ENCODE measurements around the gene ARL15.
"Not testable (repeated sequence)": the region's sequence is repeated elsewhere in the genome, so short reads cannot be mapped to it uniquely, and the experiment has no call there.

Gene ARL15

DNA sequence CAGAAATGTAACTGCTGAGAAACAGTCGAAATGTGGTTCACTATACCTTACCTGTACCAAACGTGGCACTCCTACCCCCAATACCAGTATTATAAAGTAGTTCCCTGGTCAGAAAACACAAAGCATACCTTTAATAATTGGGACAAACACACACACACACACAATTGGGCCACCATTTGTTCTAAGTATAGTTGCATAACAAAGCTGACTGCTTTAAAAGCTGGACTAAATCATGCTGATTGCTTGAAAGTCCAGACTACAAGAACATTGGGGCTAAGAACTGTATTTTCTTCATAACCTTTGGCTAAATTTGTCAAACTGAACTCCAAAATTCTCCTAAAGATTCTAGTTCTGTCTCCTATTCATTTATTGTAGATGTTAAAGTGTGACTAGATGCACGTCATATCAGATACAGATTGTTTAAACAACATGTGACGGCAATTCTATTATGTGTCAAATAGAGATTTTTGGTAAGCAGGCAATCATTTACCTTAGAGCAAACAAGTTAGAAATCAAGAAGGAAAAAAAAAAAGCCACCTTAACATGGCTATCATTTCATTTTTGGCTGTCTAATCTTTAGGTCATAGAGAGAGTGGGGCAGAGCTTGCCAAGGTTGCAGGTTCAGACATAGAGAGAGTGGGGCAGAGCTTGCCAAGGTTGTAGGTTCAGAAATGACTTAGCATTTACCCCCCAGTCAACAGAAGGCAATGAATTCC is 265.1 kb downstream of the ARL15 start:
- Histone ChIP-seq H3K9ac (ENCODE audit: low read length) (no peak overlapping the region), H3K36me3 (ENCODE audit: insufficient read depth, low read length) (no peaks in the 10 kb centered on the region), H3K27me3 (ENCODE audit: control insufficient read depth in 1 of 2, insufficient read depth in 2 of 2, low read length in 2 of 2) (no peaks in the 10 kb centered on the region), H3K9me3 (ENCODE audit: low read length) (no peaks in the 10 kb centered on the region), H3K27ac (ENCODE audit: low read depth, low read length) (no peak overlapping the region), H3K4me3 (ENCODE audit: low read depth in 1 of 2, low read length in 2 of 2) (no peak overlapping the region), H3K4me1 (ENCODE audit: insufficient read depth, low read length) (no peaks in the 10 kb centered on the region)

DNA sequence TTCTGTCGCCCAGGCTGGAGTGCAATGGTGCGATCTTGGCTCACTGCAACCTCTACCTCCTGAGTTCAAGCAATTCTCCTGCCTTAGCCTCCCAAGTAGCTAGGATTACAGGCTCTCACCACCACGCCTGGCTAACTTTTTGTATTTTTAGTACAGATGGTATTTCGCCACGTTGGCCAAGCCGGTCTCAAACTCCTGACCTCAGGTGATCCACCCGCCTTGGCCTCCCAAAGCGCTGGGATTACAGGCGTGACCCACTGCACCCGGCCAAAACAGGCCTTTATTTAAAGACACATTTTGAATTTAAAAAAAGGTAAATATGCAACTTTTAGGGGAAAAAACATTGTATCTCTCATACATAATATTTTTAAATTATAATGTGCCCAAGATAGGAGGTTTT is 266.1 kb downstream of the ARL15 start:
- H3K27me3 ChIP-seq (ENCODE audit: control insufficient read depth in 1 of 2, insufficient read depth in 2 of 2, low read length in 2 of 2); H3K4me3 ChIP-seq (ENCODE audit: low read depth in 1 of 2, low read length in 2 of 2); H3K27ac ChIP-seq (ENCODE audit: low read depth, low read length); H3K4me1 ChIP-seq (ENCODE audit: insufficient read depth, low read length); H3K36me3 ChIP-seq (ENCODE audit: insufficient read depth, low read length); H3K9ac ChIP-seq (ENCODE audit: low read length); H3K9me3 ChIP-seq (ENCODE audit: low read length): not testable (repeated sequence)

GRCh38 chr5:54040804-54041203 is 269.6 kb downstream of the ARL15 start:
- Histone ChIP-seq H3K9ac (ENCODE audit: low read length) (no peak overlapping the region), H3K9me3 (ENCODE audit: low read length) (no peaks in the 10 kb centered on the region), H3K27me3 (ENCODE audit: control insufficient read depth in 1 of 2, insufficient read depth in 2 of 2, low read length in 2 of 2) (no peaks in the 10 kb centered on the region), H3K27ac (ENCODE audit: low read depth, low read length) (no peak overlapping the region), H3K36me3 (ENCODE audit: insufficient read depth, low read length) (no peaks in the 10 kb centered on the region), H3K4me3 (ENCODE audit: low read depth in 1 of 2, low read length in 2 of 2) (no peak overlapping the region), H3K4me1 (ENCODE audit: insufficient read depth, low read length) (no peaks in the 10 kb centered on the region)

DNA sequence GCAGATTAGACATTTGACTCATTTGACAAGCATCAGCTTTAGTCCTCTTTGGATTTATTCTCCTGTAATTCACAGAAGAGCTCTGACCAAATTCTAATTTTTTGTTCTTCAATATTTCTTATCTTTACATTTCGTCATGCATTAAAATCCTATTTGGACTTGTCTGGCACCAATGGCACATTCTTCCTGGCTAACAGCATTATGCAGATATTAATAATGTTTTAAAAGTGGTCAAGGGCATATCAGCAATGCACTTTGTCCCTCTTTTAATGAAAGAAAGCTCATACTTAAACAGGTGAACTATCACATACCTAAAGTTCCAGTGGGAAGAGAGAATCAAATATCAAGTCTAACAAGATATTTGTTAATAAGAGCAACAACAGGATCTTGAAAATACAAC is 270.4 kb downstream of the ARL15 start:
- no peaks in the 10 kb centered on the region for H3K27me3 ChIP-seq (ENCODE audit: control insufficient read depth in 1 of 2, insufficient read depth in 2 of 2, low read length in 2 of 2)
- H3K9ac ChIP-seq (ENCODE audit: low read length) = no peak overlapping the region
- H3K4me3 ChIP-seq (ENCODE audit: low read depth in 1 of 2, low read length in 2 of 2) = no peak overlapping the region
- no peaks in the 10 kb centered on the region for H3K4me1 ChIP-seq (ENCODE audit: insufficient read depth, low read length)
- no peaks in the 10 kb centered on the region for H3K36me3 ChIP-seq (ENCODE audit: insufficient read depth, low read length)
- no peak overlapping the region for H3K27ac ChIP-seq (ENCODE audit: low read depth, low read length)
- H3K9me3 ChIP-seq (ENCODE audit: low read length) = no peaks in the 10 kb centered on the region

DNA sequence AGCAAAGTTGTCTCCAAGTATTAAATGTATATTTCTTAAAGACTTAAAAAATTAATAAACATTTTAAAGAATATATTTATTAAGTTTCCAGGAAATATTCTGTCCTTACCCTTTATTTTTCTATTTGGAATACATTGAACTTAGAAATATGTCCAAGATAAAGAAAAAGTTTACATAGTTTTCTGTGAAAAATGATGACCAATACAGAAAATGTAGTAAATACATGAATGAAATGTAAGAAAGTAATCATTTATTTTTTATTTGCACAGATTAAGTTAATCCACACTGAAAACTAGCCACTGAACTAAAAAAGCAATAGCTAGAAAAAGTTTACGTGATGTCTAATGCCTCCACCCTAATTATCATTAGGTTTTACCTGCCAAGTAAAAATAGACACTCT is 273.2 kb downstream of the ARL15 start:
- Histone ChIP-seq H3K4me1 (ENCODE audit: insufficient read depth, low read length) (no peaks in the 10 kb centered on the region), H3K27ac (ENCODE audit: low read depth, low read length) (no peak overlapping the region), H3K27me3 (ENCODE audit: control insufficient read depth in 1 of 2, insufficient read depth in 2 of 2, low read length in 2 of 2) (no peaks in the 10 kb centered on the region), H3K4me3 (ENCODE audit: low read depth in 1 of 2, low read length in 2 of 2) (no peak overlapping the region), H3K36me3 (ENCODE audit: insufficient read depth, low read length) (no peaks in the 10 kb centered on the region), H3K9ac (ENCODE audit: low read length) (no peak overlapping the region), H3K9me3 (ENCODE audit: low read length) (no peaks in the 10 kb centered on the region)

- H3K27ac ChIP-seq (ENCODE audit: low read depth, low read length) = no peak overlapping the region
- no peaks in the 10 kb centered on the region for H3K9me3 ChIP-seq (ENCODE audit: low read length)
- no peaks in the 10 kb centered on the region for H3K27me3 ChIP-seq (ENCODE audit: control insufficient read depth in 1 of 2, insufficient read depth in 2 of 2, low read length in 2 of 2)
- no peak overlapping the region for H3K9ac ChIP-seq (ENCODE audit: low read length)
- no peak overlapping the region for H3K4me3 ChIP-seq (ENCODE audit: low read depth in 1 of 2, low read length in 2 of 2)
- no peaks in the 10 kb centered on the region for H3K36me3 ChIP-seq (ENCODE audit: insufficient read depth, low read length)
- no peaks in the 10 kb centered on the region for H3K4me1 ChIP-seq (ENCODE audit: insufficient read depth, low read length)
These were observed 279.4 kb downstream of the ARL15 start for GRCh38 chr5:54030981-54031380.

DNA sequence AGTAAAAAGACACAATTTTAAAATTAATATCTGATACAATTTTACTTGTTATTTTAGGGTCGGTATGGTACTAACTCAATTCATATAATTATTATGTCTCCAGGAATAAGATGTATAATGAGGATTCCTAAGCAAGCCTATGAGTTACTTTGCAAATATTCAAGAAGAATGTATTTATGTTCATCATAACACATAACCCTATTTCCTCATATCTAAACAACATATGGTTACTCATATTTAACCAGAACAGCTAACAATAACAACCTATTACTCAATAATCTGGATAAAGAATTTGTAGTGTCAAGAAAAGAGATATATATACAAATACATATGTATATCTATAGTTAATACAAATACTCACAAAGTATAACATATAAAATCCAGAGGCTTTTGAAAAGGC is 285.9 kb downstream of the ARL15 start:
- H3K4me1 ChIP-seq (ENCODE audit: insufficient read depth, low read length) = no peaks in the 10 kb centered on the region
- no peaks in the 10 kb centered on the region for H3K36me3 ChIP-seq (ENCODE audit: insufficient read depth, low read length)
- H3K4me3 ChIP-seq (ENCODE audit: low read depth in 1 of 2, low read length in 2 of 2) = no peak overlapping the region
- no peaks in the 10 kb centered on the region for H3K27me3 ChIP-seq (ENCODE audit: control insufficient read depth in 1 of 2, insufficient read depth in 2 of 2, low read length in 2 of 2)
- H3K9ac ChIP-seq (ENCODE audit: low read length) = no peak overlapping the region
- H3K9me3 ChIP-seq (ENCODE audit: low read length) = no peaks in the 10 kb centered on the region
- H3K27ac ChIP-seq (ENCODE audit: low read depth, low read length) = no peak overlapping the region

DNA sequence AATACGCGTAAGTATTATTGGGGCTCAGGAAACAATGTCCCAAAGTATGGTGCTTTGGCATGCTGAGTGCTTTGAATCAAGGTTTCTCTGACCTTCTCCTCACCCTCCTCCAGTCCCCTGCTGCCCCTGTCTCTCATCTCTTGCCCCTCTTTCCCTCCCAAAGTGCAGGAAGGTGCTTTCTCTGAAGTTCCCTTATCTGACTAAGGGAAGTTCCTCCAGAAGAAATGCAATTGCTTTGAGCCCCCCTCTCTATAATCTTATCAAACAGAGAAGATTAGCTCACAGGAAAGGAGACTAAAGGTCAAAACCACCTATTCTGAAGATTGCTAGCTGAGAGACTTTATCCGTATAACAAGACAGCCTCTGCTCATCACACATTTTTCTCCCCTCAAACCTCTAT is 288.1 kb downstream of the ARL15 start:
- H3K4me1 ChIP-seq (ENCODE audit: insufficient read depth, low read length) = no peaks in the 10 kb centered on the region
- H3K27ac ChIP-seq (ENCODE audit: low read depth, low read length) = no peak overlapping the region
- H3K9me3 ChIP-seq (ENCODE audit: low read length) = no peaks in the 10 kb centered on the region
- H3K9ac ChIP-seq (ENCODE audit: low read length) = no peak overlapping the region
- H3K4me3 ChIP-seq (ENCODE audit: low read depth in 1 of 2, low read length in 2 of 2) = no peak overlapping the region
- H3K36me3 ChIP-seq (ENCODE audit: insufficient read depth, low read length) = no peaks in the 10 kb centered on the region
- H3K27me3 ChIP-seq (ENCODE audit: control insufficient read depth in 1 of 2, insufficient read depth in 2 of 2, low read length in 2 of 2) = no peaks in the 10 kb centered on the region

- Histone ChIP-seq H3K27ac (ENCODE audit: low read depth, low read length) (no peak overlapping the region), H3K4me3 (ENCODE audit: low read depth in 1 of 2, low read length in 2 of 2) (no peak overlapping the region), H3K36me3 (ENCODE audit: insufficient read depth, low read length) (no peaks in the 10 kb centered on the region), H3K4me1 (ENCODE audit: insufficient read depth, low read length) (peaks cover 5% of the 10 kb centered on the region), H3K9me3 (ENCODE audit: low read length) (no peaks in the 10 kb centered on the region), H3K9ac (ENCODE audit: low read length) (no peak overlapping the region), H3K27me3 (ENCODE audit: control insufficient read depth in 1 of 2, insufficient read depth in 2 of 2, low read length in 2 of 2) (no peaks in the 10 kb centered on the region)
These were observed 288.8 kb downstream of the ARL15 start for GRCh38 chr5:54021431-54022164.

DNA sequence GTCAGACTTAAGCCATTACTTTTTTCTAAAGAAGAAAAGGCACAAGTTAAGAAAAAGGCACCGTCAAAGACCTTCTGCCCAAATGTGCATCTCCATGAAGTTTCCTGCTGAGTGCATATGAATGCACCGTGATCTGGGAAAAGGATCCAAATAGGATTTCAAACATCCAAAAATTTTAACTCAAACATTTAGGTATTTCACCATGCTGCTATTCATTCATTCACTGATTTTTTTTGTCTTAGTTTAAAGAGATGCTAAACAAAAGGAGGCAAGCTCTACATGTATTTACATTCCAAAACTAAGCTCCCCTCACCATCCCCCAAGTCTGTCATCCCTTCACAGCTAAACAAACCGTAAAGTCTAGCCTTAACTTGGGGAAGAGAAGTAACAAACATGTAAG is 291.9 kb downstream of the ARL15 start:
- no peaks in the 10 kb centered on the region for H3K27me3 ChIP-seq (ENCODE audit: control insufficient read depth in 1 of 2, insufficient read depth in 2 of 2, low read length in 2 of 2)
- no peaks in the 10 kb centered on the region for H3K9me3 ChIP-seq (ENCODE audit: low read length)
- H3K4me3 ChIP-seq (ENCODE audit: low read depth in 1 of 2, low read length in 2 of 2) = no peak overlapping the region
- H3K27ac ChIP-seq (ENCODE audit: low read depth, low read length) = no peak overlapping the region
- H3K36me3 ChIP-seq (ENCODE audit: insufficient read depth, low read length) = no peaks in the 10 kb centered on the region
- H3K4me1 ChIP-seq (ENCODE audit: insufficient read depth, low read length) = peaks cover 5% of the 10 kb centered on the region
- H3K9ac ChIP-seq (ENCODE audit: low read length) = no peak overlapping the region

- Histone ChIP-seq H3K9ac (ENCODE audit: low read length) (no peak overlapping the region), H3K4me3 (ENCODE audit: low read depth in 1 of 2, low read length in 2 of 2) (no peak overlapping the region), H3K36me3 (ENCODE audit: insufficient read depth, low read length) (no peaks in the 10 kb centered on the region), H3K9me3 (ENCODE audit: low read length) (no peaks in the 10 kb centered on the region), H3K27me3 (ENCODE audit: control insufficient read depth in 1 of 2, insufficient read depth in 2 of 2, low read length in 2 of 2) (no peaks in the 10 kb centered on the region), H3K27ac (ENCODE audit: low read depth, low read length) (no peak overlapping the region), H3K4me1 (ENCODE audit: insufficient read depth, low read length) (peaks cover 5% of the 10 kb centered on the region)
These were observed 292.8 kb downstream of the ARL15 start for GRCh38 chr5:54017580-54017979.
